Subcutaneous abdominal adipose tissue (tissue), 5 donors: ENCODE data around the gene RPF1.
A peak's percentile ranks its signal among the peaks of the same experiment; 100 is the strongest.
"Not testable (repeated sequence)": the region's sequence is repeated elsewhere in the genome, so short reads cannot be mapped to it uniquely, and the experiment has no call there.

Experiments used
- H3K27ac ChIP-seq: one replicate; pipeline ENCODE4 v1.7.0; 2013; ENCODE audit warnings: low read depth, mild to moderate bottlenecking, inconsistent platforms, low read length, moderate library complexity
- H3K27me3 ChIP-seq, 5 donors: one replicate each; pipeline ENCODE4 v1.7.0; 2013; ENCODE audit warnings: low read length in 5 of 5, inconsistent platforms in 1 of 5; ENCODE audit not compliant: control insufficient read depth in 5 of 5, insufficient read depth in 4 of 5
- H3K36me3 ChIP-seq, 5 donors: one replicate each; pipeline ENCODE4 v1.7.0; 2013; ENCODE audit warnings: low read length in 5 of 5; ENCODE audit not compliant: control insufficient read depth in 5 of 5, insufficient read depth in 5 of 5
- H3K4me1 ChIP-seq, 5 donors: one replicate each; pipeline ENCODE4 v1.7.0; 2013; ENCODE audit warnings: low read length in 5 of 5, mild to moderate bottlenecking in 3 of 5, moderate library complexity in 1 of 5; ENCODE audit not compliant: control insufficient read depth in 5 of 5, insufficient read depth in 5 of 5
- H3K4me3 ChIP-seq, 5 donors: one replicate each; pipeline ENCODE4 v1.7.0; 2013; ENCODE audit warnings: low read length in 5 of 5, low read depth in 1 of 5
- H3K9ac ChIP-seq, 5 donors: one replicate each; pipeline ENCODE4 v1.7.0; 2013; ENCODE audit warnings: low read length in 5 of 5, mild to moderate bottlenecking in 4 of 5, moderate library complexity in 3 of 5
- H3K9me3 ChIP-seq, 5 donors: one replicate each; pipeline ENCODE4 v1.7.0; 2013; ENCODE audit warnings: low read length in 5 of 5; ENCODE audit not compliant: control insufficient read depth in 5 of 5
- donor health status: healthy.
- donor health status: healthy.
- donor health status: healthy.
- donor health status: healthy.
- donor health status: healthy.

RPF1 gene

GRCh38 chr1:84448704-84449103, 30.4 kb upstream of the RPF1 start:
- not testable (repeated sequence) for H3K36me3 ChIP-seq, H3K4me3 ChIP-seq, H3K4me1 ChIP-seq, H3K9me3 ChIP-seq, H3K27ac ChIP-seq, H3K27me3 ChIP-seq, H3K9ac ChIP-seq

GRCh38 chr1:84450910-84451309, 28.2 kb upstream of the RPF1 start:
- H3K9me3 ChIP-seq, result no peaks in the 10 kb centered on the region
- no peak overlapping the region for H3K4me3 ChIP-seq
- peaks cover 0 to 3% (median 0%) of the 10 kb centered on the region in 5 donors for H3K27me3 ChIP-seq
- H3K4me1 ChIP-seq, result no peaks in the 10 kb centered on the region
- H3K36me3 ChIP-seq, result no peaks in the 10 kb centered on the region
- no peak overlapping the region for H3K9ac ChIP-seq
- H3K27ac ChIP-seq, result no peak overlapping the region

GRCh38 chr1:84452436-84452835, 26.6 kb upstream of the RPF1 start:
- Histone ChIP-seq H3K36me3 (no peaks in the 10 kb centered on the region), H3K27me3 (peaks cover 0 to 3% (median 0%) of the 10 kb centered on the region in 5 donors), H3K27ac (no peak overlapping the region), H3K4me1 (no peaks in the 10 kb centered on the region), H3K9ac (no peak overlapping the region), H3K9me3 (no peaks in the 10 kb centered on the region), H3K4me3 (no peak overlapping the region)

- Histone ChIP-seq H3K9me3 (no peaks in the 10 kb centered on the region), H3K9ac (no peak overlapping the region), H3K27me3 (peaks cover 0 to 8% (median 5%) of the 10 kb centered on the region in 5 donors), H3K4me3 (no peak overlapping the region), H3K36me3 (no peaks in the 10 kb centered on the region), H3K4me1 (no peaks in the 10 kb centered on the region), H3K27ac (no peak overlapping the region)
Observed at GRCh38 chr1:84462118-84462517, 16.9 kb upstream of the RPF1 start.

- no peak overlapping the region for H3K4me3 ChIP-seq
- H3K27ac ChIP-seq, result no peak overlapping the region
- H3K36me3 ChIP-seq, result no peaks in the 10 kb centered on the region
- no peaks in the 10 kb centered on the region for H3K4me1 ChIP-seq
- H3K27me3 ChIP-seq, result peaks cover 3 to 17% (median 7%) of the 10 kb centered on the region in 5 donors
- no peak overlapping the region for H3K9ac ChIP-seq
- no peaks in the 10 kb centered on the region for H3K9me3 ChIP-seq
Observed at GRCh38 chr1:84467298-84467697, 11.8 kb upstream of the RPF1 start.

GRCh38 chr1:84476225-84476624, 2.8 kb upstream of the RPF1 start:
- Histone ChIP-seq H3K27me3 (peaks cover 0 to 18% (median 3%) of the 10 kb centered on the region in 5 donors), H3K4me1 (peaks cover 0 to 22% (median 17%) of the 10 kb centered on the region in 5 donors), H3K36me3 (peaks cover 0 to 2% (median 0%) of the 10 kb centered on the region in 5 donors), H3K9me3 (no peaks in the 10 kb centered on the region), H3K27ac (no peak overlapping the region), H3K9ac (no peak overlapping the region), H3K4me3 (no peak overlapping the region)

- Histone ChIP-seq H3K27me3 (peaks cover 0 to 8% (median 3%) of the 10 kb centered on the region in 5 donors), H3K4me1 (peaks cover 0 to 24% (median 18%) of the 10 kb centered on the region in 5 donors), H3K9me3 (no peaks in the 10 kb centered on the region), H3K36me3 (peaks cover 8 to 14% (median 9%) of the 10 kb centered on the region in 5 donors), H3K9ac (peak overlapping the region; percentile 78 to 95 (median 89)), H3K27ac (peak overlapping the region; percentile 82), H3K4me3 (peak overlapping the region; percentile 91 to 97 (median 94))
Observed at GRCh38 chr1:84479998-84480397, 932 bp downstream of the RPF1 start.

GRCh38 chr1:84480650-84481049, 1.6 kb downstream of the RPF1 start:
- Histone ChIP-seq H3K9me3 (no peaks in the 10 kb centered on the region), H3K4me3 (peak overlapping the region in 4 of 5 donors; percentile 91 to 97 (median 95)), H3K4me1 (peaks cover 0 to 24% (median 18%) of the 10 kb centered on the region in 5 donors), H3K27me3 (peaks cover 0 to 8% (median 3%) of the 10 kb centered on the region in 5 donors), H3K27ac (no peak overlapping the region), H3K36me3 (peaks cover 9 to 20% (median 11%) of the 10 kb centered on the region in 5 donors), H3K9ac (peak overlapping the region in 1 of 5 donors; percentile 84)

- Histone ChIP-seq H3K4me3 (no peak overlapping the region), H3K27ac (no peak overlapping the region), H3K36me3 (peaks cover 9 to 22% (median 11%) of the 10 kb centered on the region in 5 donors), H3K9ac (no peak overlapping the region), H3K9me3 (no peaks in the 10 kb centered on the region), H3K27me3 (peaks cover 0 to 8% (median 3%) of the 10 kb centered on the region in 5 donors), H3K4me1 (peaks cover 0 to 24% (median 18%) of the 10 kb centered on the region in 5 donors)
Observed at GRCh38 chr1:84481317-84481716, 2.3 kb downstream of the RPF1 start.

GRCh38 chr1:84488107-84488506, 9.0 kb downstream of the RPF1 start:
- H3K27ac ChIP-seq, result no peak overlapping the region
- H3K9me3 ChIP-seq, result no peaks in the 10 kb centered on the region
- H3K4me3 ChIP-seq, result no peak overlapping the region
- H3K27me3 ChIP-seq, result no peaks in the 10 kb centered on the region
- no peak overlapping the region for H3K9ac ChIP-seq
- H3K4me1 ChIP-seq, result no peaks in the 10 kb centered on the region
- H3K36me3 ChIP-seq, result peaks cover 30 to 53% (median 32%) of the 10 kb centered on the region in 5 donors
